Measurements from ENCODE around the gene TBX5. TPM values are rescaled to one million over a fixed set of nuclear protein-coding genes. Genes with fewer than 3 reads are reported as not detected.

TBX5 gene
- polyA plus RNA-seq, 1 of the 3 experiments (the other 2 are of a cell fraction) = not detected

GRCh38 chr12:114438635-114439256 lies 32.8 kb upstream of the TBX5 start:
- POLR2A ChIA-PET = no interaction called here
- CTCF ChIA-PET = no interaction called here
- peaks cover 56% of the 10 kb centered on the region for H3K27me3 ChIP-seq (ENCODE audit: insufficient read depth)
- H3K4me2 ChIP-seq = no peak overlapping the region
- H3F3A ChIP-seq (replicated peaks; ENCODE audit: insufficient read depth) = no peaks in the 10 kb centered on the region
- H3K9ac ChIP-seq = no peak overlapping the region
- no peak overlapping the region for H3K4me3 ChIP-seq (ENCODE audit: low read depth in 2 of 2, low read length in 1 of 2)
- H2AFZ ChIP-seq (ENCODE audit: low read depth) = no peak overlapping the region
- TF ChIP-seq TEAD4 (IDR thresholded peaks at IDR 0.05; ENCODE audit: borderline replicate concordance, insufficient read depth) = no peak
- no peak for TF ChIP-seq MAX (IDR thresholded peaks at IDR 0.05; ENCODE audit: low read depth)
- TF ChIP-seq, protein P1, sequence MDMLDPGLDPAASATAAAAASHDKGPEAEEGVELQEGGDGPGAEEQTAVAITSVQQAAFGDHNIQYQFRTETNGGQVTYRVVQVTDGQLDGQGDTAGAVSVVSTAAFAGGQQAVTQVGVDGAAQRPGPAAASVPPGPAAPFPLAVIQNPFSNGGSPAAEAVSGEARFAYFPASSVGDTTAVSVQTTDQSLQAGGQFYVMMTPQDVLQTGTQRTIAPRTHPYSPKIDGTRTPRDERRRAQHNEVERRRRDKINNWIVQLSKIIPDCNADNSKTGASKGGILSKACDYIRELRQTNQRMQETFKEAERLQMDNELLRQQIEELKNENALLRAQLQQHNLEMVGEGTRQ (IDR thresholded peaks at IDR 0.05; ENCODE audit: borderline replicate concordance, low read depth, low read length) = no peak
- no peak for TF ChIP-seq RXRA (IDR thresholded peaks at IDR 0.05; ENCODE audit: borderline replicate concordance, low read depth)
- no peak for TF ChIP-seq FOXM1 (IDR thresholded peaks at IDR 0.05; ENCODE audit: low read depth)
- no peak for TF ChIP-seq NFIC (IDR thresholded peaks at IDR 0.05; ENCODE audit: borderline replicate concordance)
- no peak for TF ChIP-seq MEF2A (IDR thresholded peaks at IDR 0.05; ENCODE audit: borderline replicate concordance, low read depth)
- no peak for TF ChIP-seq FOSL2 (IDR thresholded peaks at IDR 0.05; ENCODE audit: borderline replicate concordance, low read depth)
- TF ChIP-seq RCOR1 (IDR thresholded peaks at IDR 0.05; ENCODE audit: low read length) = no peak
- no peak for TF ChIP-seq SIN3A (IDR thresholded peaks at IDR 0.05; ENCODE audit: borderline replicate concordance, low read depth, low read length)
- TF ChIP-seq SMC3 (IDR thresholded peaks at IDR 0.05; ENCODE audit: low read depth, low read length) = no peak
- no peak for TF ChIP-seq RFX5 (IDR thresholded peaks at IDR 0.05; ENCODE audit: low read length)
- TF ChIP-seq, protein P2, sequence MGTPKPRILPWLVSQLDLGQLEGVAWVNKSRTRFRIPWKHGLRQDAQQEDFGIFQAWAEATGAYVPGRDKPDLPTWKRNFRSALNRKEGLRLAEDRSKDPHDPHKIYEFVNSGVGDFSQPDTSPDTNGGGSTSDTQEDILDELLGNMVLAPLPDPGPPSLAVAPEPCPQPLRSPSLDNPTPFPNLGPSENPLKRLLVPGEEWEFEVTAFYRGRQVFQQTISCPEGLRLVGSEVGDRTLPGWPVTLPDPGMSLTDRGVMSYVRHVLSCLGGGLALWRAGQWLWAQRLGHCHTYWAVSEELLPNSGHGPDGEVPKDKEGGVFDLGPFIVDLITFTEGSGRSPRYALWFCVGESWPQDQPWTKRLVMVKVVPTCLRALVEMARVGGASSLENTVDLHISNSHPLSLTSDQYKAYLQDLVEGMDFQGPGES (IDR thresholded peaks at IDR 0.05; ENCODE audit: low read depth, low read length) = no peak
- TF ChIP-seq GABPA (IDR thresholded peaks at IDR 0.05; ENCODE audit: low read depth) = no peak
- no peak for TF ChIP-seq FOXJ3 (CRISPR knock-in tag; IDR thresholded peaks at IDR 0.05)
- TF ChIP-seq ELF1 (IDR thresholded peaks at IDR 0.05) = no peak
- TF ChIP-seq POLR2AphosphoS5 (IDR thresholded peaks at IDR 0.05; ENCODE audit: low read depth, low read length) = no peak
- TF ChIP-seq GATA2 (CRISPR knock-in tag; IDR thresholded peaks at IDR 0.05) = no peak
- no peak for TF ChIP-seq TAF1 (IDR thresholded peaks at IDR 0.05; ENCODE audit: borderline replicate concordance, low read depth, low read length)
- no peak for TF ChIP-seq YY1 (IDR thresholded peaks at IDR 0.05; ENCODE audit: low read depth)
- no peaks in the 10 kb centered on the region for H3K9me3 ChIP-seq
- no peaks in the 10 kb centered on the region for H3K9me2 ChIP-seq
- no peaks in the 10 kb centered on the region for H3K36me3 ChIP-seq (replicated peaks in 1 of 2; ENCODE audit: control insufficient read depth in 1 of 2, insufficient read depth in 2 of 2, low read length in 1 of 2)
- H4K20me1 ChIP-seq (ENCODE audit: insufficient read depth) = 0 out of 2 replicates have a peak, but pooled peaks cover 2% of the 10 kb centered on the region
- no peak for DNase-seq
- WGBS (ENCODE audit: low lambda C conversion rate) = 2% methylated on average over 8 of the region's 8 CpGs
- no peak overlapping the region for H3K27ac ChIP-seq (ENCODE audit: low read depth in 2 of 2, low read length in 1 of 2)
- H3K79me2 ChIP-seq (ENCODE audit: insufficient read depth) = no peaks in the 10 kb centered on the region
- H3K4me1 ChIP-seq (ENCODE audit: control insufficient read depth in 1 of 2, insufficient read depth in 2 of 2, low read depth in 1 of 2, low read length in 1 of 2) = no peaks in the 10 kb centered on the region

Measured in SK-N-SH (cell line).